HG03135 (cell line): Measurements from ENCODE around the gene RASA4B.
A peak's percentile ranks its signal among the peaks of the same experiment; 100 is the strongest.
"Not testable (repeated sequence)": the region's sequence is repeated elsewhere in the genome, so short reads cannot be mapped to it uniquely, and the experiment has no call there.

Experiments used
- ATAC-seq: cut with Tn5 transposase; IDR thresholded peaks from one replicate; pipeline ENCODE4 v1.9.1; 2021; ENCODE audit warnings: mild to moderate bottlenecking, moderate library complexity; ENCODE audit not compliant: unreplicated experiment

The RASA4B gene

DNA sequence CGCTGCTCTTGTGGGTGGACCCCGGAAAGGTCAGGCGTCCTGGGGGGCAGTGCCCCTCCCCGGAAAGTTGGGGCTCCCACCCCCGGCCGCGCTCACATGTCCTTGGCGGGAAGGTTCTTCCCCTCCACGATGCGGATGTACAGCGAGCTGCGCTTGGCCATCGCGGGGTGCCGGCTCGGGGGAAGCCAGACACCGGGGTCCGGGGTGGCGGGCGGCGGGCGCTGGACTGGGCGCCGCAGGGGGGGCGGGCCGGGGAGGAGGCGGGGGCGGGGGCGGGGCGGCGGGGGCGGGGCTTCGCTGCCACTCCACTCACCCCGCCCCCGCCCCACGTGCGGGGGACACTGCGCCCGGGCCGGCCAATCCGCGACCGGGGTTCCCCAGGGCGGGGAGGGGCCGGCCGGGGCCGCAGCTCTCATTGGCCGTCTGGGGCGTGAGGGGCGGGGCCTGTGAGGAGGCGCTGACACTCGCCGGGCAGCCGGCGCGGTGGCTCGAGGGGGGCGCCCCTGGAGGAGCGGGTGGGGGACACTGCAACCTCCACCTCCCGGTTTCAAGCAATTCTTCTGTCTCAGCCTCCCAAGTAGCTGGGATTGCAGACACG is at the start of gene RASA4B:
Gene RASA4B, minus strand, starts transcription at position 228 of the 598 bp plus-strand sequence. Its CDS starts 67 bp downstream, at position 161.
- peak; percentile 74 for ATAC-seq

DNA sequence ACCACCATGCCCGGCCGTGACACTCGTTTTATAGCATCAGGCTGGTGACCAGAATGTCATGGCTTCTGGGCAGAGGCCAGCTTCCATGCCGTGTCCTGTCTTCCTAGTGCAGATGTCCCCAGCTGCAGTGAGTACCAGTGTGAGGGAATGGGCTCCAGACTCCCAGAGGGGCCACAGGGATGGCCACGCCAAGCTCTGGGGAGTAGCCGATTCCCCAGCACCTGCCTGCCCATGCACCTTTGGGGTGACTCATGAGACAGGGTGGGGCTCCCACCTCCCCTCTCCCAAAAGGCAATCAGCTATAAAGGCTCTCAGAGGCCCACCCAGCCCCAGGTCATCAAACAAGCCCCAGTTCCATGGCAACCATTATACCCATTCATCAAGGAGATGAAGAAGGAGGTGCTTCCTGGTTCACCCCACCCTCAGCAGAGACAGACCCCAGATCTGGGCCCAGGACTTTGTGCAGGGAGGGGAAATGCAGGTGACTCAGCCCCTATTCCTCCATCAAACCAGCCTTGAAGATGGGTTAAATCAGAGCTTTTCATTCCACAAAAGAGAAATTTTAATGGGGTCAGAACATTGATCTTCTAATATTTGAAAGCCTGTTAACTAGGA is 33.3 kb upstream of the RASA4B start, which contains the start of gene SPDYE2:
Gene SPDYE2, plus strand, starts transcription at position 419 of the 615 bp plus-strand sequence. CDS start 2,030 bp downstream, outside the sequence.
- ATAC-seq = not testable (repeated sequence)

DNA sequence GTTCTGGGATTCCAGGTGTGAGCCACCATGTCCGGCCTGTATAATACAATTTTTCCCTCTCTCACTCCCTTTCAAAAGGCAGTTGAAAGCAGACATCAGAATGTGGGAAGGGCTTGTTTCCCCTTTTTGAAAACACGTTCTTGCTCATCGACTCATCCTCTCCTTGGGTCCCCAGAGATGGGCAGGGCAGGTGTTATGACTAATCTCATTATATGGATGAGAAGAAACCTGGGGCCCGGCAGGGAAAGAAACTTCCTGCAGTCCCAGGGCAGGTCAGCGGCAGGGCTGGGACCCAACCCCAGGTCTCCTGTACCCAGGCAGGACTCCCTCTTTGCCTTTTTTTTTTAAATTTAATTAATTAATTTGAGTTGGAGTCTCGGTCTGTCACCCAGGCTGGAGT is 28.8 kb upstream of the RASA4B start:
- ATAC-seq = peak; percentile 64

DNA sequence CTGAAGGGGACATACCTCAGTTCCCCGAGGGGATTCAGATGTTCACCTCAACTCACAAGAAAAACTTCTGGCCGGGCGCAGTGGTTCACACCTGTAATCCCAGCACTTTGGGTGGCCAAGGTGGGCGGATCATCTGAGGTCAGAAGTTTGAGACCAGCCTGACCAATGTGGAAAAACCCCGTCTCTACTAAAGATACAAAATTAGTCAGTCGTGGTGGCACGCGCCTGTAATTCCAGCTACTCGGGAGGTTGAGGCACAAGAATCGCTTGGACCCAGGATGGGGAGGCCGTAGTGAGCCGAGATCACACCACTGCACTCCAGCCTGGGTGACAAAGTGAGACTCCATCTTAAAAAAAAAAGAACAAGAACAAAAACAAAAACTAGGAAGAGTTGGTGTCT is 27.7 kb upstream of the RASA4B start:
- not testable (repeated sequence) for ATAC-seq

DNA sequence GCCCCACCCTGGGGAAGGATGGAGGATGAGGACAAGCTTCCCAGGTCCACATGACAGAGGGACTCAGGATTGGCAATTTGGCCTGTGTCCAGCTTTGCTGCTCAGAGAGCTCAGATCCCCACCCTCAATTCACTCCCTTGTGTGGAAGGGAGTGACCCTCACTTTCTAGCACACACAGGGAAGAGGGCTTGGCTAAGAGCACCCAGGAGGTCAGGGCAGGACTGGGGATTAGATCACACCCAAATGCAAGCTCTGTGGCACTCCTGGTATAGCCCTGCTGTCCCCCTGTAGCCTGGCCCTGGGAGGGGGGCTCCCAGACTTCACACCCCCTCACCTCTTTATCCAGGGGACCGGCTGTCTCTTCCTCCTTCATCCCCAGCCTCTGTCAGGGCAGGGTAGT is 26.8 kb upstream of the RASA4B start:
- ATAC-seq = not testable (repeated sequence)

DNA sequence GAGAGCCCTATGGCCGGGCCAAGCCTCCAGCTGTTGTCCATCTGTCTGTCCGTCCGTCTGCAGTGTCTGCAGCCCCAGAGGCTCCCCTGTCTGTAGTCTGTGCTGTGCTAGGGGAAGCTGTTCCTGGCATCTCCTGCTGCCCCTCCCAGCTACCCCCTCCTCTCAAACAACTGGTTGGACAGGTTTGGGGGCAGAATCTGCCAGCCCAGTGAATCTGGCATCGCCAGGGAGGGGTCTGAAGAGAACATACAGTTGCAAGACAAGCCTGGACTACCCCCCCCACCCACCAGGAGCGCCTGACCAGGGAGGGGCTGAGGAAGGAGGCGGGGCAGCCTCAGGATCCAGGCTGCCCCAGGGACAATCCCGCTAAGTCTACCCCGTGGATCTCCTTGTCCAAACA is 26.0 kb upstream of the RASA4B start, which contains the start of gene UPK3BL2:
Gene UPK3BL2, minus strand, starts transcription at position 101 of the 400 bp plus-strand sequence. Its CDS starts 60 bp downstream, at position 41.
- ATAC-seq = not testable (repeated sequence)

DNA sequence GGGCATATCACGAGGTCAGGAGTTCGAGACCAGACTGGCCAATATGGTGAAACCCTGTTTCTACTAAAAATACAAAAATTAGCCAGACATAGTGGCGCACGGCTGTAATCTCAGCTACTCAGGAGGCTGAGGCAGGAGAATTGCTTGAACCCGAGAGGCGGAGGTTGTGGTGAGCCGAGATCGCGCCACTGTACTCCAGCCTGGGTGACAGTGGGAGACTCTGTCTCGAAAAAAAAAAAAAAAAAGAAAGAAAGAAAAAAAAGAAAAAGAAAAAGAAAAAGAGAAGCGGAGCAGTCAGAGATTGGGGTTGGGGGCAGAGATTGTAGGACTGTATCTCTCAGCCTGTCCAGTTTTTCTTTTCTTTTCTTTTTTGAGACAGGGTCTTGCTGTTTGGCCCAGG is 25.2 kb upstream of the RASA4B start:
- ATAC-seq = not testable (repeated sequence)

DNA sequence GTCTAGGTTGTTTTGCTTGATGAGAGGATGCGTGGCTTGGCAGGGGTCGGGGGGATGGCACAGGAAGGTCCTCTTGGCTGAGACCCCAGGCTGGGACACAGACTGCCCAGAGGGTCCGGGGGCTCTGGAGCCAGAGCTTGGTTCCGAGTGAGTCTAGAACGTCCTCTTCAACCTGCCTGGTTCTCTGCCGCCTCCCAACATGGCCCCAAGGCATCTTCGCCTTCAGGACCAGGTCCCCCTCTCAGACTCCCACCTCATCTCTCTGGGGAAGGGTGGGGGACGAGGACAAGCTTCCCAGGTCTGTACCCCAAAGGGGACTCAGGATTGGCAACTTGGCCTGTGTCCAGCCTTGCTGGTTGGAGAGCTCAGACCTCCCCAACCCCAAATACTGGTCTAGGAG is 24.5 kb upstream of the RASA4B start:
- ATAC-seq = not testable (repeated sequence)

DNA sequence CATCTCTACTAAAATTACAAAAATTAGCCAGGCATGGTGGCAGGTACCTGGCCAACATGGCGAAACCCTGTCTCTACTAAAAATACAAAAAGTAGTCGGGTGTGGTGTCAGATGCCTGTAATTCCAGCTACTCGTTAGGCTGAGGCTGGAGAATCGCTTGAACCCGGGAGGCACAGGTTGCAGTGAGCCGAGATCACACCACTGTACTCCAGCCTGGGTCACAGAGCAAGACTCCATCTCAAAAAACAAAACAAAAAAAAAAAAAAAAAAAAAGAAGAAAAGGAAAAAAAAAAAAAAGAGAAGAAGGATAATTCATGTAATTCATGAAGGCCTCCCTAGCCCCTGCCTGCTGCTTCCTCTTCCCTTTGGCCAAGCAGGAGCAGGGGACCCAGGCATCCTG is 23.0 kb upstream of the RASA4B start:
- not testable (repeated sequence) for ATAC-seq

DNA sequence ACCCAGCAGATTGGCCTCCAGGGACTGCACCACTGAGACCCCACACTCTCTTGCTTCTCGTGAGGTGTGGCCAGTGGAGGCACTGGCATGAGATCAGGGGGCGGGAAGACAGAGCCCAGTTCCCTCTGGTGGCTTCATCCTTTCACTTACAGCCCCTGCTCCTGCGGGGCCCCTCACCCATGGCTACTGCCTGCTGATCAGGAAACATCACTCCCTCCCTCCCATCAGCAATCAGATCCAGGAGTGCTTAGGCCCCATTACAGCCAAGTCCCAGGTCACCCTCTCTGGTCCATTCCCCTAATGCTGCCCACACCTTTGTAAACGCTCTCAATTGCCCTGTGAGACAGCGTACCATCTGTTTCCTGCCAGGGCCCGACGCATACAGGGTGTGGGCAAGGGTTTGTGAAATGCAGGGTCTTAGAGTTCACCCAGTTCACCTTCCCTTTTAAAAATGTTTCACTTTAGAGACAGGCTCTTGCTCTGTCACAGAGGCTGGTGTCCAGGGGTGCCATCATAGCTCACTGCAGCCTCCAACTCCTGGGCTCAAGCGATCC is 17.6 kb upstream of the RASA4B start:
- not testable (repeated sequence) for ATAC-seq

DNA sequence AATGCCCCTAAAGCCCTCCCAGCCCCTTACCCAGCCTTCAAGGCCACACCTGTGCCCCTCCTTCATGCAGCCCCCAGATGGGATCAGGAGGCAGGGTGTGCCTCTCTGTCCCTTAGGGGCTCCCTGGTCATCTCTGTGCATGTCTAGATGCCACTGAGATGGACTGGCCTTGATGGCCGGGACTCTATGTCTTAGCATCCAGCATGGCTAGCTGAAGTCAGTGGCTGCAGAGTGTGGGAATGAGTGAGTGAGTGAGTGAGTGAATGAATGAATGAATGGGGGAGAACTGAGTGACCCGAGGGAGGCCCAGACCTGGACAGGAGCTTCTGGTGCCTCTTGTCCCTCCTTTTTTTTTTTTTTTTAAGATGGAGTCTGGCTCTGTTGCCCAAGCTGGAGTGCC is 14.6 kb upstream of the RASA4B start:
- ATAC-seq = not testable (repeated sequence)

DNA sequence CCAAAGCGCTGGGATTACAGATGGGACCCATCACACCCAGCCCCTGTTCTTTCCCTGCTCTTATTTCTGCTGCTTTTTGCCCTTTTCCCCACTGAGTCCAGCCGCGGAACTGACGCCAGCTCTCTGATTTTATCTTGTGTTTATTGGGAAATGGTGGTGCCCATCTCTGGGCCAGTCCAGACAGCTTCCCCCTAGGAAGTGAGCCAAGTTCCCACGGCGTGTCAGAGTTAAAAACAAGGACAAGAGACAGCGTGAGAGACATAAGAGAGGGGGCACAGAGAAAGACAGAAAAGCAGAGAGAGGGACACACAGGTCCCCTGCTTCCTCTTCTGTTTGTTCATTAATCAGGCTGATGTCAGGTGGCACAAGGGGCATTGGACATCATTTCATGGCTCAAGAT is 14.0 kb upstream of the RASA4B start:
- ATAC-seq = not testable (repeated sequence)

DNA sequence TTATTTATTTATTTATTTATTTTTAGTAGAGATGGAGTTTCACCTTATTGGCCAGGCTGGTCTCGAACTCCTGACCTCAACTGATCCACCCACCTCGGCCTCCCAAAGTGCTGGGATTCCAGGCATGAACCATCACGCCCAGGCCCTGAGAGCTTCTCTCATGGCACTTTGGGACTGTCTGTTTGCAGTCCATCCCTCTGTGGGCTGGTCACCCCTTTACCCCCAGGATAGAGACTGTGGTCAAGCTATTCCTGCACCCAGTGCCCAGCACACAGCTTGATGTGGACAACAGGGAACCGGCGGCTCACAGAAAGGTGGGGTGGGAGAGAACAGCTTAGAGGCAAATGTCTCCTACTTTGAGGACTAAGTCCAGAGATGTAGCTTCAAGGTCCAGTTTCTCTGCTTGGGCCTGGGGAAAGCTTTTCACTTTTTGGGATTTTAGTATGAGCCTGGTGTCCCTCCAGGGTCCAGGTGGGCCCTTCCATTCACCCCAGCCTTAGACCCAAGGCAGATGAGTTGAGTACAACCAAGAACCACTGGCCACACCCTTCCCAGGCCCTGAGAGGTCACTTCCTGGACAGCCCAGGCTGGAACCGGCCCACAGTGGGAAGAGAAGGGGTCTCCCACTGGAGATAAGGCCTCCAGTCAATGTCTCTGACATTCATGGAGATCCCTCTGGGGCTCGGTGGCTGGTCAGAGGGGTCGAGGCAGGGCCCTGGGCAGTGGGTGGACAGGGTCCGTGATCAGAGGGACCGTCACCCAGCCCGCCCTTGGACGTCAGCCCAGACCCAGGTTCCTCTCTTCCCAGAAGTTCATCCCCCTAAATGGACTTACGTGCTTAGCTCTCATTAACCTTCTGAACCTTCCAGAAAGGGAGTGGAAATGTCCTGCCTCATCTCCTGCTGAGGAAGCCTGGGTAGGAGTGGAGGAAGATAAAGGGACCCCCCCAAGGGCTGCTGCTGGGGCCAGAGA is 10.5 kb upstream of the RASA4B start:
- not testable (repeated sequence) for ATAC-seq

DNA sequence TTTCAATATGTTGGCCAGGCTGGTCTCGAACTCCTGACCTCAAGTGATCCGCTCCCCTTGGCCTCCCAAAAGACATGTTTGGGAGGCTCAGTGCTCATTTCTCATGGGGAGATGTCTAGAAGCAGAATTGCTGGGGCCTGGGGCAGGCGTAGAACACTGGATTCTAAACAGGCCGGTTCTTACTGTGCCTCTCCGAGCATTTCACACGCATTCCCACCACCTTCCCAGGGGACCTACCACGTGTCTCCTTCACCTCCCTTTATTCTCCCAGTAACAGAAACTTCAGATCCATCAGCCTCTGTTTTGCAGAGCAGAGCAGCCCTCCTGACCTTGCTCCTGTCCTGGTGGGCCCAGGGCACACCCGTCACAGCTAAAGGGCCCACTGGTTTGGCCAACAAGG is 9.6 kb upstream of the RASA4B start:
- not testable (repeated sequence) for ATAC-seq

DNA sequence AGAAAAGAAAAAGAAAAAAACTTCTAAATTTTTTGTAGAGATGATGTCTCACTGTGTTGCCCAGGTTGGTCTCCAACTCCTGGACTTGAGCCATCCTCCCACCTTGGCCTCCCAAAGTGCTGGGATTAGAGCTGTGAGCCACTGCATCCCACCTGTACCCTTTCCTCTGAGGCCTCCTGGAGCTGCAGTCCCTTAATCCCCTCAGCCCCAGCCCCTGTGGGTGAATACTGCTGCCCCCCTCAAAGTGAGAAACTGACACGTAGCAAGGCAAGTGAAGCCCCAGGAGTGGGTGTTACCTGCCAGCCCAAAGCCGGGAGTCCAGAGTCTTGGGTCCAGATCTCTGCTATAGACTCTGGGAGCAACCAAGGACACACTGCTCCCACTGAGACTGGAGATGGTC is 7.2 kb upstream of the RASA4B start:
- not testable (repeated sequence) for ATAC-seq

DNA sequence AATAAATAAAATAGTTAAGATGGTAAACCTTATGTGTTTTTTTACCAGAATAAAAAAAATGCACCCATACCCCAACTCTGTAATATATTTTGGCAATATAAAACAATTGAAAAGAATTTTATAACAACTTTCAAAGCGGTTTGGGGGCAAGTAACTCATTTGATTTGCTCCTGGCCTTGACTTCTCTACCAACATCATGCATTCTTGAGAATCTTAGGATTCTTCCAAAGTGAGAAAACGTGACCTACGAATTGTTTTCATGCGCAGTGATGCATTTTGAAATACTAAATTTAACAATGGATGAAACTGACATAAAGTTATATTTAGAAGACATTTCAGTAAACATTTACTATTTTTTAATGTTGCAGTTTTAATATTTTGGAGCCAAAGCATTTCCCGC is 3.2 kb upstream of the RASA4B start:
- ATAC-seq = not testable (repeated sequence)

DNA sequence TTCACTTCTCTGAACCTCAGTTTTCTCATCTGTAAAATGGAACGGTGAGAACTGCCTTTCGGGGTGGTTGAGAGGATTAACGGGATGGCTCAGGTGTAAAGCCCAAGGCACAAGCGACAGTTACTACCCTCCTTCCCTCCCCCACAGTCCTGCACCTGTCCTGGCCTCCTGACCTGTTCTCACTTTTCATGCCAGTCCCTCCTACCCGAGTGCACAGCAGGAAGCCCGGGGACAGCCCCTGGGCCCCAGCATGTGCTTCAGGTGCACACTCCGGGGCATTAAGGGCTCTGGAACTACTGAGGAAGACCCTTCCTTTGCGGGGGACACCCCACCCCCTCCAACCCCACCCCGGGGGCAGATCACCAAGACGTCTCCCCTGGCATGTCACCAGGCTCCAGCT is 626 bp downstream of the RASA4B start:
- not testable (repeated sequence) for ATAC-seq

DNA sequence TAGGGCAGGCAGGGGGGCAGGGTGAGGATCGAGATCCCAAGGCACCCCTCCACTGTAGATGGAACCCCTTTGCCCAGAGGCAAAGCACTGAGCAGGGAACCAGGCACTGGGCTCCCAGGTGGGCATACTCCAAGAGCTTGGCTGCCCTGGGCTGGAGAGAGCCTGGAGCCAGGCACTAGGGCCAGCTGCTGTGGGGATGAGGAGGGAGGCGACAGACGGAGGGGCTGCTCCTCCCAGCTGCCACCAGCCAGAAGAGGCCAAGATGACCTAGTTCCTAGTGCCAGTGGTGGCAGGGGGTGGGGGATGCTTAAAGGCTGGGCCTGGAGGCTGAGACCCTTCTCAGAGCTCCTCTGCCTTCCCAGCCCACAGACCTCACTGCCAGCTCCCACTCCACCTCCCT is 1.7 kb downstream of the RASA4B start:
- ATAC-seq = not testable (repeated sequence)

DNA sequence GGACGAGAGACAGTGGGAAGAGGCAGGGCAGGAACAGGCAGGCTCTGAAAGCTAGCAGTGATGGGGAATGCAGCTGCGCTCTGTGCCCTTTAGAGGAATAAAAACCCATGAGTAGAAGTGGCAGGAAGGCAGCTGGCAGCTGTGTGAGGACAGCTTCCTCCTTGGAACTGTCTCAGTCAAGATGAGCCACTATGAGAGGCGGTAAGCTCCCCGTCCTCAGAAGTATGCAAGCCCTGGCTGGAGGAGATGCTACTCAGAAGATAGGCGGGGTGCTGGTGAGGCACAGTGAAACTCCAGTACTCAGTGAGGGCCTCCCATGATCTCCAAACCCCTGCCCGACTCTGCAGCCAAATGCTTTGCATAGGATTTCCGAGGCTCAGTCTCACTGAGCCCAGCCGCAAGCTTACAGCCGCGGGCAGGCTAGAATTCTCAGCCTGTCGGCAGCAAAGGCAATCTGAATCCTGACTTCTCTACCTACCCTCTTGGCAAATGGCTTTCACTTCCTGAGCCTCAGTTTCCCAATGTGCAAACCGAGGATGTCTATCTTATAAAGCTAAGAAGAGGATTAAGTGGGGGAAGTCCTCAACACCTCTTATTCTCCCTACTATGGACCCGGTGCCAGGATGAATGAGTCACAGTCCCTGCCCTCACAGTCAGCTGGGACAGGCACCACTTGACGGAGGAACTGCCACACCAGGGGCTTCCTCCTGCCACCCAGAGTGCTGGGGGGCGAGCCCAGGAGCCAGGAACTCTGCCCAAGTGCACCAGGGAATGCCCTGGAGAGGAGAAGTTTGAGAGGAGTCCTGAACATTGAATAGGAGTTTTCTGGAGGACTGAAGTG is 2.5 kb downstream of the RASA4B start:
- ATAC-seq = peak; percentile 56

DNA sequence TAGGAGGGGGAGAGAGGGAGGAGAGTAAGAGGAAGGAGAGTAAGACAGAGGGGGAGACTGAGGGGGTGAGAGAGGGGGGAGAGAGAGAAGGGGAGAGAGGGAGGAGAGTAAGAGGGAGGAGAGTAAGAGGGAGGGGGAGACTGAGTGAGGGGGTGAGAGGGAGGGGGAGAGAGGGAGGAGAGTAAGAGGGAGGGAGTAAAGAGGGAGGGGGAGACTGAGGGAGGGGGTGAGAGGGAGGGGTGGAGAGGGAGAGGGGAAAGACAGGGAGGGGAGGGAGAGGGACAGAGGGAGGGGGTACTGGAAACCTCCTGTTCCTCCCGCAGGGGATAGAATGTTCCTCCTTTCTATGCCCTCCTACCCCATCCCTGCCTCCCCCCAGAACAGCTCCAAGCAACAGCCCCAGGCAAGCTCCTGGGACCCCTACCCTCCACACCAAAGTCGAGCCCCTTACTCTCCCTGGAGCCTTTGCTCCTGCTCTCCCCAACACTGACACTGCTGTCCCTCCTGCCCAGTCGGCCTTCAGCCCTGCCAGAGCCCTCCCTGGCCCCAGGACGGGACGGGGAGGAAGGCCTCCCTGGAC is 4.8 kb downstream of the RASA4B start:
- ATAC-seq = not testable (repeated sequence)
